ENCODE measurements around the gene PPP3CA. TPM values are rescaled to one million over a fixed set of nuclear protein-coding genes. Genes with fewer than 3 reads are reported as not detected.

Gene PPP3CA
- total RNA-seq, 1 experiment from 2014 or later = 40.2 TPM

DNA sequence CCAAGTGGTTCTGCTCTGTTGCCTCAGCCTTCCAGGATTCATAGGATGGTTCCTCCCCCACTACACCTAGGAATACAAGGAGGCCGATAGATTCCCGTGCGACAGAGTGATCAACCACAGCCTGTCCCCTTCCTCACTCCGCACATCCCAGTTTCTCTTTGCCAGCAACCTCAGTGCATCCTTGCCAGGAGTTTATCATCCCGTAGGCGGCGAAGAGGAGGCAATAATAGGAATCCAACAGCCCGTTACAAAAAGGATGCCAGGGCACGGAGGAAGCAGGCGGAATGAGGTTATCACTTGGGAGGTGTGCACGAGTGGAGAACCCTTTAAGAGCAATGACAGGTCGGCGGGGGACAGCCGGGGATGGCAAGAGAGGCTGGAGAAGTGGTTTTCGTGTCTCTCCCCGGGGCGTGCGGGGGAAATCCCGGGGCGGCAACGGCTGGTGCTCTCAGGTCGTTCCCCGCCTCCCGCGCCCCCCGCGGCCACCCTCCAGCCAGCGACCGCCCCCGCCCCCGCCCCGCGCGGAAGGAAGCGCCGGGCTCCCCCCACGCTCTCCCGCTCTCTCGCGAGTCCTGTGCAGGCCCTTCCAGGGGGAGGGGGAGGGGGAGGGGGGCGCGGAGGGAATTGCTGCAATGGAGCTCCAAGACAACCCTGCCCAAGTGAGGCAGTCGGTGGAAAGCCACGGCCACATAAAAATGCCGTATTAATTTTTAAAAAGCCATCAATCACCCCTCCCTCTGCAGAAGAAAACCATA lies 1.6 kb downstream of the PPP3CA start:
- peak in 1 of 2 experiments; percentile 20 for DNase-seq
- Histone ChIP-seq H3K9me3 (ENCODE audit: insufficient read depth, low read depth) (no peaks in the 10 kb centered on the region), H3F3A (ENCODE audit: insufficient read depth, low read depth) (peaks cover 5% of the 10 kb centered on the region; the same call in 1 of the 2 replicates), H3K36me3 (ENCODE audit: low read depth) (no peaks in the 10 kb centered on the region), H3K4me1 (replicated peaks; ENCODE audit: insufficient read depth) (peaks cover 30% of the 10 kb centered on the region), H3K4me2 (peak overlapping the region; percentile 86), H3K27ac (no peak overlapping the region), H4K20me1 (ENCODE audit: insufficient read depth) (no peaks in the 10 kb centered on the region), H3K79me2 (ENCODE audit: low read depth) (peaks cover 51% of the 10 kb centered on the region), H2AFZ (peak overlapping the region; percentile 64; the same call in 1 of the 2 replicates), H3K9me2 (ENCODE audit: insufficient read depth) (no peaks in the 10 kb centered on the region), H3K27me3 (ENCODE audit: insufficient read depth, low read depth) (no peaks in the 10 kb centered on the region), H3K4me3 (peak overlapping the region; percentile 92)
- POLR2A ChIA-PET (ENCODE audit: unreplicated experiment) = no interaction called here
- TF ChIP-seq CTCF (conservative IDR thresholded peaks at IDR 0.05) (no peak), EZH2 (IDR thresholded peaks at IDR 0.05; ENCODE audit: low read depth) (no peak)
- intact Hi-C loops (cut with micrococcal nuclease; ENCODE audit: unreplicated experiment) = loop anchor here (2.0 to 10.0 kb wide), 7 partner anchors 47 to 925 kb away; no protein-coding TSS in a partner anchor
- CTCF ChIA-PET = interaction anchor here (0.7 kb wide), 1 partner anchor 107 kb away, joined by 5 read pairs; no protein-coding TSS in a partner anchor
- no TSS peak for BruUV-seq (replicated peaks)

DNA sequence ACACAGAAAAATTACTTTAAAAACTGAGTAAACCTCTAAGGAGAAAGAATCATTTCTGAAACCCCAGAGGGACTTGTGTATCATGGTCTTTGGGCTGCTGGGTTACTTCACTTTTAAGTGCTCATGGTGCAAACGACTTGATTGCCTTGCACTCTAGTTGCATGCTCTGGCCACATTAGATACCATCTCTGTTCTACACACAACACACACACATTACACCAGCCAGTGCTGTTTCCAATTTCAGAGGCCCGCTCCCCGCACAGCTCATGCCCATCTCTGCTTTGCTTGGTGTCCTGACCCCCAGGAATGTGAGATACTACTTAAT lies 2.1 kb downstream of the PPP3CA start:
- Histone ChIP-seq H3K27ac (no peak overlapping the region), H3K36me3 (ENCODE audit: low read depth) (no peaks in the 10 kb centered on the region), H3K4me2 (peak overlapping the region; percentile 86), H3K4me1 (replicated peaks; ENCODE audit: insufficient read depth) (peaks cover 29% of the 10 kb centered on the region), H3K79me2 (ENCODE audit: low read depth) (peaks cover 56% of the 10 kb centered on the region), H4K20me1 (ENCODE audit: insufficient read depth) (no peaks in the 10 kb centered on the region), H3F3A (ENCODE audit: insufficient read depth, low read depth) (peaks cover 5% of the 10 kb centered on the region; the same call in 1 of the 2 replicates), H3K27me3 (ENCODE audit: insufficient read depth, low read depth) (no peaks in the 10 kb centered on the region), H3K9me3 (ENCODE audit: insufficient read depth, low read depth) (no peaks in the 10 kb centered on the region), H3K4me3 (peak overlapping the region; percentile 92; the same call in 1 of the 2 replicates), H2AFZ (no peak overlapping the region), H3K9me2 (ENCODE audit: insufficient read depth) (no peaks in the 10 kb centered on the region)
- TF ChIP-seq EZH2 (IDR thresholded peaks at IDR 0.05; ENCODE audit: low read depth) (no peak), CTCF (conservative IDR thresholded peaks at IDR 0.05) (no peak)
- ChIA-PET CTCF (no interaction called here), POLR2A (ENCODE audit: unreplicated experiment) (no interaction called here)
- BruUV-seq (replicated peaks) = TSS peak; percentile 29
- intact Hi-C loops (cut with micrococcal nuclease; ENCODE audit: unreplicated experiment) = loop anchor here (5.0 to 10.0 kb wide), 6 partner anchors 47 to 917 kb away; no protein-coding TSS in a partner anchor
- DNase-seq = no peak

DNA sequence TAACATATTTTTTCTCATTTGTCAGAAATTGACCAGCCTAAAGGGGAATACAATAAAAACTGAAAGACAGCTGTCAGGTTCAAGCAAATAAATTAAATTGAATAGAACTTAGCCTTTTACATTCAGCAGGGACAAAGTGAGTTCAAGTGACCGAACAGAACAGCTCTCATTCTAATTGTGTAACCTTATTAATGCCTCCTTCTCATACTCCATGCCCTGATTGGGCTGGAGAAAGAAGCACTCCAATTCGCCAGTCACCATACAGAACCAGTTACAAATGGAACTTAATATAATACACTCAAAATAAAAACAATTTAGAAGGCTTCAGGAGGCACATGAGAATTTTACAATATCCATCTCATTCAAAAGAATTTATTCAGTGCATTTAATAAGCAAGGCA lies 8.0 kb downstream of the PPP3CA start:
- H3K9me2 ChIP-seq (ENCODE audit: insufficient read depth) = no peaks in the 10 kb centered on the region
- no peak overlapping the region for H3K4me3 ChIP-seq
- no peaks in the 10 kb centered on the region for H3K27me3 ChIP-seq (ENCODE audit: insufficient read depth, low read depth)
- BruUV-seq (replicated peaks) = no TSS peak
- ChIA-PET POLR2A (ENCODE audit: unreplicated experiment) (no interaction called here), CTCF (no interaction called here)
- peaks cover 52% of the 10 kb centered on the region for H3K79me2 ChIP-seq (ENCODE audit: low read depth)
- H3K4me1 ChIP-seq (replicated peaks; ENCODE audit: insufficient read depth) = no peaks in the 10 kb centered on the region
- TF ChIP-seq CTCF (conservative IDR thresholded peaks at IDR 0.05) = no peak
- no peak for TF ChIP-seq EZH2 (IDR thresholded peaks at IDR 0.05; ENCODE audit: low read depth)
- no peak overlapping the region for H3K27ac ChIP-seq
- no peaks in the 10 kb centered on the region for H3K36me3 ChIP-seq (ENCODE audit: low read depth)
- H4K20me1 ChIP-seq (ENCODE audit: insufficient read depth) = no peaks in the 10 kb centered on the region
- DNase-seq = no peak
- intact Hi-C loops (cut with micrococcal nuclease; ENCODE audit: unreplicated experiment) = no loop called here
- no peaks in the 10 kb centered on the region for H3F3A ChIP-seq (ENCODE audit: insufficient read depth, low read depth)
- H3K4me2 ChIP-seq = no peak overlapping the region
- H3K9me3 ChIP-seq (ENCODE audit: insufficient read depth, low read depth) = no peaks in the 10 kb centered on the region
- no peak overlapping the region for H2AFZ ChIP-seq
